ENCODE results near the gene CYP4F3.

The CYP4F3 gene

DNA sequence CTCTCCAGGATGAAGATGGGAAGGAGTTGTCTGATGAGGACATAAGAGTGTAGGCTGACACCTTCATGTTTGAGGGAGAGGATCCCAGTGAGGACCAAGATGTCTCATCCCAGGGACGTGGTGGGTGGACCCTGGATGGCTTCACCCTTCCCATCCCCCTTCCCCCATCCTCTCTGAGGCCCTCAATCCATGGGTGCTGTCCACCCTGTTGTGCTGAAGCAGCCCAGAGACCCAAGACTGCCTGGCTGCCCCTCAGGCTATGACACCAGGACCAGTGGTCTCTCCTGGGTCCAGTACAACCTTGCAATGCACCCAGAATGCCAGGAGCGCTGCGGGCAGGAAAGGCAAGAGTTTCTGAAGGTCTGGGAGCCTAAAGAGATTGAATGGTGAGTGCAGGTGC is 28.7 kb downstream of the CYP4F3 start:
- DNase-seq (ENCODE audit: extremely low spot score), result no peak
- CTCF ChIA-PET, result no interaction called here
- POLR2A ChIA-PET, result no interaction called here
- TF ChIP-seq, protein P1, sequence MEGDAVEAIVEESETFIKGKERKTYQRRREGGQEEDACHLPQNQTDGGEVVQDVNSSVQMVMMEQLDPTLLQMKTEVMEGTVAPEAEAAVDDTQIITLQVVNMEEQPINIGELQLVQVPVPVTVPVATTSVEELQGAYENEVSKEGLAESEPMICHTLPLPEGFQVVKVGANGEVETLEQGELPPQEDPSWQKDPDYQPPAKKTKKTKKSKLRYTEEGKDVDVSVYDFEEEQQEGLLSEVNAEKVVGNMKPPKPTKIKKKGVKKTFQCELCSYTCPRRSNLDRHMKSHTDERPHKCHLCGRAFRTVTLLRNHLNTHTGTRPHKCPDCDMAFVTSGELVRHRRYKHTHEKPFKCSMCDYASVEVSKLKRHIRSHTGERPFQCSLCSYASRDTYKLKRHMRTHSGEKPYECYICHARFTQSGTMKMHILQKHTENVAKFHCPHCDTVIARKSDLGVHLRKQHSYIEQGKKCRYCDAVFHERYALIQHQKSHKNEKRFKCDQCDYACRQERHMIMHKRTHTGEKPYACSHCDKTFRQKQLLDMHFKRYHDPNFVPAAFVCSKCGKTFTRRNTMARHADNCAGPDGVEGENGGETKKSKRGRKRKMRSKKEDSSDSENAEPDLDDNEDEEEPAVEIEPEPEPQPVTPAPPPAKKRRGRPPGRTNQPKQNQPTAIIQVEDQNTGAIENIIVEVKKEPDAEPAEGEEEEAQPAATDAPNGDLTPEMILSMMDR (IDR thresholded peaks at IDR 0.05; ENCODE audit: control extremely low read depth, extremely low read depth, low read depth, missing control alignments), result no peak

DNA sequence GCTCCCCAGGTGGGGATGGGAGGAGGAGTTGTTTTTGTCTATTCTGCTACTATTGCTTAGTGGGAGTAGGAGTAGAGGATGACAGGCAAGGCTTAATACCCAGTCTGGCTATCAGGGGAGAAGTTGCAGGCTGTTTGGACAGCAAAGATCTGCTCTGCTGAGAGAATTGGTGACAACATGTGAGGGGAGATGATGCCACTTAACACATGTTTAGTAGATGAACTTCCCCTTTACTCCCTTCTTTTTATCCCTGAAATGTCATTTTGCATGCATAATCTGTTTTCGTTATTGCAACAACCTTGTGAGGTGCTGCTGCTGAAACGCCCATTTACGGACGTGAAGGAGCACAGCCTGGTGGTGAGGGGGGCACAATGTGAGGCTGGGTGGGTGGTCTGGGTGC is 29.2 kb downstream of the CYP4F3 start:
- CTCF ChIA-PET, result no interaction called here
- TF ChIP-seq, protein P1 (IDR thresholded peaks at IDR 0.05; ENCODE audit: control extremely low read depth, extremely low read depth, low read depth, missing control alignments), result no peak
- no peak for DNase-seq (ENCODE audit: extremely low spot score)
- POLR2A ChIA-PET, result no interaction called here

DNA sequence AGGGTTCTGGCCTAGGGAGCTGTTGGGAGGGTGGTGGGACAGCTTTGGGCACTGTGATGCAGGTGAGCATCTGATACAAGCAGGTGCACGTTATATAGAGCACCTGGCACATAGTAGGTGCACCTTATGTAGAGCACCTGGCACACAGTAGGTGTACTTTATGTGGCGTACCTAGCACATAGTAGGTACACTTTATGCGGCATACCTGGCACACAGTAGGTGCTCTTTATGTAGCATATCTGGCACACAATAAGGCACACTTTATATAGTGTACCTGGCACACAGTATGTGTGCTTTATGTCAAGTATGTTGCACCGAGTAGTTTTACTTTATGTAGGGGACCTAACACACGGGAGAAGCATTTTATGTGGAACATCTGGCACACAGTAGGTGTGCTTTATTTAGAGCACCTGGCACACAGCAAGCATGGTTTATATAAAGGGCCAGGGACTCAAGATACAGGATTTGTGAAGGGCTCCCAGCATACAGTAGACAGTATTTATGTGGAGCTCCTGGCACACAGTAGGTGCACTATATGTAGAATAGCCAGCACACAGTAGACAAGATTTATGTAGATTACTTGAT is 30.6 kb downstream of the CYP4F3 start:
- ChIA-PET POLR2A (no interaction called here), CTCF (no interaction called here)
- TF ChIP-seq, protein P1 (IDR thresholded peaks at IDR 0.05; ENCODE audit: control extremely low read depth, extremely low read depth, low read depth, missing control alignments), result no peak
- no peak for DNase-seq (ENCODE audit: extremely low spot score)

DNA sequence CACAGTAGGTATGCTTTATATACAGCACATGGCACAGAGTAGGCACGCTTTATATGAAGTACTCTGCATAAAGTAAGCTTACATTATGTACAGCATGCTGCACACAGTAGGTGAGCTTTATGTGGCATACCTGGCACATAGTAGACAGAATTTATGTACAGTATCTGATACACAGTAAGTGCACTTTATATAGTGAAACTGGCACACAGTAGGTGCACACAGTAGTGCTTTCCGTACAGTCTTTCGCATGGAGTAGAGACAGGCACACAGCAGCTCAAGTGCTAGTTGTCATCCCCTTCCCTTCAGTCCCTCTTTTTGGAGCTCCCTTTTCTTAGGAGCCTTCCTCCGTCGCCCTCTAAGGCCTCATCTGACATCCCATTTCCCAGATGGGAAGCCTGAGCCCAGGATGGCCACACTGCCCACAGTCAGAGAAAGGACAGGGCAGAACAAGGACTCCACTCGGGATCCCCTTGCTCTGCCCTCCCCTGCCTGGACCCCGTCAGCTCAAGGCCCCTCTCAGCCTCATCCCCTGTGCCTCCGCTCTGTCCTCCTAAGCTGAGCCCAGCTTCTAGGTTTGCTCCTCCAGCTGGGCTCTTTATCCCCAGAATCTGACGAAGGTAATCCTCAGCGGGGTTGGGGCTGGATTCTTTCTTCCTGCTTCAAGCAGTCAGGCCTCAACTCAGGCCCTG is 31.3 kb downstream of the CYP4F3 start:
- ChIA-PET POLR2A (no interaction called here), CTCF (no interaction called here)
- TF ChIP-seq, protein P1 (IDR thresholded peaks at IDR 0.05; ENCODE audit: control extremely low read depth, extremely low read depth, low read depth, missing control alignments), result no peak
- DNase-seq (ENCODE audit: extremely low spot score), result no peak

DNA sequence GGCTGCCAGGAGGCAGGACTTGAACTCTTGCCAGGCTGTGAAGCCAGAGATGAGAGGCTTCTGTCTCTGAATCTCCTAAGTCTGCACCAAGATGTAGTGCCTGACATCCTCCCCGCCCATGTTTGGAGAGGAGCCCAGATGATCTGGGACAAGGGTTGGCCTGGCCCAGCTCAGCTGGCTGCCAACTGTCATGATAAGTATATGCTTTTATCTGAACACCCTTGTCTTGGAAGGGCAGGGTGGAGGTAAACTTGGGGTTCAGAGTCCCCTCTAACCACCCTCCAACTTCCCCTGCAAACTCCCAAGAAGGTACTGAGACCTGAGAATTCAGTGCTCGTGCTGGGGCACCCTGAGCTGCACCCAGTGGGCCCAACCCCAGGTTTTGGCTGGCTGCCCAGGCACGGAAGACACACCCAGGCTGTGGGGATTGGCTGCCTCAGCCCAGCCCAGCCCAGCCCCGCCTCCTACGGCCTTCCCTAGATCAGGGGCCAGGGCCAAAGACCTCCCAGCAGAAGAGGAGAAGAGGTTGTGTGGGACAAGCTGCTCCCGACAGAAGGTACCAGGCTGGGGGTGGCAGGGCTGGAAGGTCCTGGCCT is 32.0 kb downstream of the CYP4F3 start, which contains the start of gene CYP4F12:
CYP4F12 (plus strand) TSS at position 508 of the 596 bp plus-strand sequence. CDS start 443 bp downstream, outside the sequence.
- CTCF ChIA-PET, result no interaction called here

DNA sequence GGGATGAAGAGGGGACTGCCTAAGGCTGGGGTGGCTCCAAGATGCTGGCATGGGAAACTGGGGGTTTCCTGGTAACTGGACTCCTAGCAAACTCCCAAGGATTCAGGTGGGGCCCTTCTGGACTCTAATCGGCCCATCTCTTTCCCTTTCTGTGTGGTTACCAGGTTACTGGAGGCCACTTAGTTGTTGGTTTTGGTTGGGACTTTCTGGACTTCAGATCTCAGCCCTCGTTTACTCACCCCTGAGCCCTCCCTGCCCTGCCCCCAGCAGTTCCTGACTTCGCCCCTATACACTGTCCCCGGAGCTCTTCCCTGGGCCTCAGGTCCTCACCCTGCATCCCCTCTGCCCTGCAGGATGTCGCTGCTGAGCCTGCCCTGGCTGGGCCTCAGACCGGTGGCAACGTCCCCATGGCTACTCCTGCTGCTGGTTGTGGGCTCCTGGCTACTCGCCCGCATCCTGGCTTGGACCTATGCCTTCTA is 32.5 kb downstream of the CYP4F3 start:
- DNase-seq (ENCODE audit: extremely low spot score), result no peak
- ChIA-PET CTCF (no interaction called here), POLR2A (no interaction called here)
- TF ChIP-seq, protein P1 (IDR thresholded peaks at IDR 0.05; ENCODE audit: control extremely low read depth, extremely low read depth, low read depth, missing control alignments), result no peak

More for the DNA sequence above, 32.0 kb downstream of the CYP4F3 start, which contains the start of gene CYP4F12:
- POLR2A ChIA-PET, result no interaction called here
- no peak for DNase-seq (ENCODE audit: extremely low spot score)
- TF ChIP-seq, protein P1 (IDR thresholded peaks at IDR 0.05; ENCODE audit: control extremely low read depth, extremely low read depth, low read depth, missing control alignments), result no peak
